ENCODE results near the gene NUFIP2. TPM values are rescaled to one million over a fixed set of nuclear protein-coding genes. Genes with fewer than 3 reads are reported as not detected.

Gene NUFIP2
- total RNA-seq, 1 donor from 2014 or later = 61.8 TPM

DNA sequence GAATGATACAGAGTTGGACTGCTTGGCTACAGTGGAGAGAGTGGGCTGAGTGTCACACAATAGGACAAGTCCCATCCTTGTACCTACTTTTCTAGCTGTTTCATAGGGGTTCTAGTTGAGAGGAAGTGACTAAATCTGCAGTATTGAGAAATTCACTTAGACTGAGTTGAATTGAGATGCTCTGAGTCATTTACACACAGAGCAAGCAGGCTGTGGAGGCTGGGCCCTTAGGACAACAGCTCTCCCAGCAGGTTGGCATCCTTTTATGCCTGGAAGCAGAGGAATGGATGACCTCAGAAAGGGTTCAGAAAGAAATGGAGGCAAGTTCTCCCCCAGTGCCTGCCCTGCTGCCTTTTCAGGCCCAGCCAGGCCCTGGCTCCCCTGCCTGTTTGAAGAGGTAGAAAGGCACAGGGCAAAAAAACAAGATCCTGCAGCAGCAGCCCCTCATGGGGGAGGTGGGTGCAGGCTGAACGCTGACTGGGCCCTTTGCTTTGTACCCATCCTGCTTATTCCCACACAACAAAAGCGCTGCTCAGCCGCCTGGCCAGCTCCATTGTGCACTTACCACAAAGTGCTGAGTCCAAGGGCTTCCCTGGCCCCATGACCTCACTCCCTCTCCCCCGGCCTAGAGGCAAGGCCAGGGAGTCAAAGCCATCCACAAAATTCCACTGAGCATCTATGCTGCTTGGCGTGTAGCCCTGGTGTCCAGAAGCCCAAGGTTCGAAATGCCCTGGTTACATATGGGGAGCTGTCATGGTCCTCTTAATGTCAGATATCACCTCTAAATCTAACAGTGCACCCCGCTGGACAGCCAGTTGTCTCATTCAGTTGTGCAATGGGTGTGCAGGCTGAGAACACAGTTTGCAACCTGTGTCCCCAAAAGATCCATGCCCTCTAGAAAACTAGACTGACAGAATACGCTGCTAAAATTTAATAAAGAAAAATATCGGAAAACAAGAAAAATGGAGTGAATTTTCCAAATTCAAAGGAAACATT, 52.7 kb downstream of the NUFIP2 start:
- POLR2A ChIA-PET = no interaction called here
- DNase-seq (no peak), ATAC-seq (ENCODE audit: low read depth) (no peak)
- no peaks in the 10 kb centered on the region for H3K27me3 Mint-ChIP-seq
- no peaks in the 10 kb centered on the region for H3K4me1 Mint-ChIP-seq
- no peaks in the 10 kb centered on the region for H3K9me3 Mint-ChIP-seq
- intact Hi-C loops (cut with micrococcal nuclease) = no loop called here
- no peak for TF ChIP-seq CTCF (IDR thresholded peaks at IDR 0.05)
- CTCF ChIA-PET = interaction anchor here (0.7 kb wide), 1 partner anchor 15 kb away, joined by 3 read pairs; no protein-coding TSS in a partner anchor
- H3K36me3 Mint-ChIP-seq (ENCODE audit: low read depth) = no peaks in the 10 kb centered on the region
- H3K27ac Mint-ChIP-seq = no peak overlapping the region
- no peak overlapping the region for H3K4me3 Mint-ChIP-seq

GRCh38 chr17:29240477-29240876, 53.5 kb downstream of the NUFIP2 start:
- H3K36me3 Mint-ChIP-seq (ENCODE audit: low read depth) = no peaks in the 10 kb centered on the region
- H3K27ac Mint-ChIP-seq = no peak overlapping the region
- no peaks in the 10 kb centered on the region for H3K27me3 Mint-ChIP-seq
- ChIA-PET POLR2A (no interaction called here), CTCF (interaction anchor here (0.7 kb wide), 1 partner anchor 16 kb away, joined by 3 read pairs; no protein-coding TSS in a partner anchor)
- intact Hi-C loops (cut with micrococcal nuclease) = no loop called here
- H3K9me3 Mint-ChIP-seq = no peaks in the 10 kb centered on the region
- H3K4me1 Mint-ChIP-seq = no peaks in the 10 kb centered on the region
- no peak for TF ChIP-seq CTCF (IDR thresholded peaks at IDR 0.05)
- no peak overlapping the region for H3K4me3 Mint-ChIP-seq
- DNase-seq (no peak), ATAC-seq (ENCODE audit: low read depth) (no peak)

- H3K36me3 Mint-ChIP-seq (ENCODE audit: low read depth) = no peaks in the 10 kb centered on the region
- H3K4me3 Mint-ChIP-seq = no peak overlapping the region
- CTCF ChIA-PET = interaction anchor here (0.5 kb wide), 1 partner anchor 1016 kb away, joined by 3 read pairs; no protein-coding TSS in a partner anchor
- no peaks in the 10 kb centered on the region for H3K9me3 Mint-ChIP-seq
- intact Hi-C loops (cut with micrococcal nuclease) = no loop called here
- POLR2A ChIA-PET = no interaction called here
- ATAC-seq (ENCODE audit: low read depth) (no peak), DNase-seq (no peak)
- H3K27me3 Mint-ChIP-seq = no peaks in the 10 kb centered on the region
- no peak for TF ChIP-seq CTCF (IDR thresholded peaks at IDR 0.05)
- no peak overlapping the region for H3K27ac Mint-ChIP-seq
- no peaks in the 10 kb centered on the region for H3K4me1 Mint-ChIP-seq
Observed at GRCh38 chr17:29238133-29238850, 55.7 kb downstream of the NUFIP2 start.

- POLR2A ChIA-PET = no interaction called here
Observed at GRCh38 chr17:29237476-29238132, 56.3 kb downstream of the NUFIP2 start.

More at GRCh38 chr17:29237476-29238132, 56.3 kb downstream of the NUFIP2 start:
- Mint-ChIP-seq H3K27ac (no peak overlapping the region), H3K36me3 (ENCODE audit: low read depth) (no peaks in the 10 kb centered on the region), H3K27me3 (no peaks in the 10 kb centered on the region), H3K9me3 (no peaks in the 10 kb centered on the region), H3K4me3 (no peak overlapping the region), H3K4me1 (no peaks in the 10 kb centered on the region)
- TF ChIP-seq CTCF (IDR thresholded peaks at IDR 0.05) = no peak
- ATAC-seq (ENCODE audit: low read depth) (no peak), DNase-seq (no peak)
- intact Hi-C loops (cut with micrococcal nuclease) = no loop called here
- CTCF ChIA-PET = no interaction called here

Data from activated B cell treated with CpG ODN at 0.5 μM for 24 hours (primary cell).